ENCODE measurements around the gene KCNS1. TPM values are rescaled to one million over a fixed set of nuclear protein-coding genes. Genes with fewer than 3 reads are reported as not detected.

Gene KCNS1
- total RNA-seq, 1 experiment from 2014 or later, result not detected

DNA sequence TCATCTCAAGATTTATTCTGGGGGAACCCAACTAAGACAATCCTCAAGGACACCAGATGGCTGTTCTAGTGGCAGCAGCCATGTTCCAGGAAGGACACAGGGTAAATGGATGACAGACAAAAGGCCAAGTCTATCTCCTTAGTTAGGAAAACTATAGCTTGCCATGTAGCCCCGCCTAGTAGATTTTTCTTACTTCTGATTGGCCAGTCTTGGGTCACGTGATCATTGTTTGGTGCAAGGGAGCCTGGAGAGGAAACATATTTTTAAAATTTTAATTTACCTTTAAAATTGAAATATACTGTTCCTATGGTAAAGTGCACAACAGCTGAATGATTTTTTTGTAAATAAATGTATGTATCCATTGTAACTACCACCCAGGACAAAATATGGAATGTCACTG is 4.4 kb upstream of the KCNS1 start:
- BruUV-seq (replicated peaks), result no TSS peak
- RAD21 ChIA-PET (ENCODE audit: low non-redundant PET in 1 of 2, low total read pairs in 2 of 2, uncharacterized antibody in 2 of 2, unreplicated experiment in 2 of 2), result no interaction called here
- TF ChIP-seq TCF7L2 (IDR thresholded peaks at IDR 0.05; ENCODE audit: borderline replicate concordance, extremely low read depth, insufficient read depth, insufficient read length) (no peak), POLR2A (IDR thresholded peaks at IDR 0.05; ENCODE audit: borderline replicate concordance, extremely low read depth, insufficient read depth, insufficient read length) (no peak), ELF1 (IDR thresholded peaks at IDR 0.05; ENCODE audit: borderline replicate concordance, low read depth) (no peak), SIN3A (IDR thresholded peaks at IDR 0.05; ENCODE audit: low read depth) (no peak), RAD21 (IDR thresholded peaks at IDR 0.05; ENCODE audit: low read depth) (no peak), CTCF (IDR thresholded peaks at IDR 0.05 in 2 of 3, conservative IDR thresholded peaks at IDR 0.05 in 1 of 3; ENCODE audit: borderline replicate concordance in 1 of 3, insufficient read depth in 1 of 3, low read depth in 2 of 3, low read length in 2 of 3) (no peak), JUND (IDR thresholded peaks at IDR 0.05) (no peak), ZFX (IDR thresholded peaks at IDR 0.05) (no peak), CEBPB (IDR thresholded peaks at IDR 0.05; ENCODE audit: low read depth) (no peak), EZH2phosphoT487 (IDR thresholded peaks at IDR 0.05; ENCODE audit: borderline replicate concordance) (no peak), ZBTB33 (IDR thresholded peaks at IDR 0.05; ENCODE audit: extremely low read depth, insufficient replicate concordance, low read length) (no peak), CBX3 (IDR thresholded peaks at IDR 0.05; ENCODE audit: low read depth) (no peak), SRF (IDR thresholded peaks at IDR 0.05; ENCODE audit: low read depth) (no peak)
- ATAC-seq (no peak), DNase-seq (ENCODE audit: low read depth, low spot score) (no peak)
- no peaks in the 10 kb centered on the region for H3K4me1 ChIP-seq (ENCODE audit: control insufficient read depth in 1 of 2, insufficient read depth in 2 of 2, low read length in 2 of 2)
- H3K79me2 ChIP-seq (ENCODE audit: insufficient read depth, low read length), result no peaks in the 10 kb centered on the region
- no peaks in the 10 kb centered on the region; the same call in 1 of the 2 replicates for H3K27me3 ChIP-seq (ENCODE audit: insufficient read depth, low read length)
- intact Hi-C loops (cut with micrococcal nuclease), result no loop called here
- H2AFZ ChIP-seq (ENCODE audit: low read depth, low read length, poor library complexity, severe bottlenecking), result no peak overlapping the region
- no peak overlapping the region for H3K4me3 ChIP-seq (replicated peaks in 1 of 2; ENCODE audit: low read depth in 1 of 2, low read length in 2 of 2)
- H3K27ac ChIP-seq (ENCODE audit: low read depth, low read length), result no peak overlapping the region
- no peak overlapping the region for H3K9ac ChIP-seq (ENCODE audit: low read length)
- H3K9me2 ChIP-seq (ENCODE audit: insufficient read depth), result no peaks in the 10 kb centered on the region
- H3K9me3 ChIP-seq (ENCODE audit: control insufficient read depth in 1 of 2, insufficient read depth in 1 of 2, low read depth in 1 of 2, low read length in 2 of 2), result no peaks in the 10 kb centered on the region
- CTCF ChIA-PET, result interaction anchor here (1.0 to 1.4 kb wide), 3 partner anchors 8 to 61 kb away, joined by 3 to 7 read pairs (median 3); no protein-coding TSS in a partner anchor
- H4K20me1 ChIP-seq (ENCODE audit: insufficient read depth), result no peaks in the 10 kb centered on the region
- H3K4me2 ChIP-seq (ENCODE audit: low read length), result no peak overlapping the region
- no peaks in the 10 kb centered on the region for H3K36me3 ChIP-seq (ENCODE audit: control insufficient read depth in 1 of 2, insufficient read depth in 2 of 2, low read length in 2 of 2)
- POLR2A ChIA-PET, result no interaction called here

Measured in HCT116 (cell line).